Epithelial cell of prostate (primary cell): ENCODE data around the gene ZRSR2.
"Not testable (repeated sequence)": the region's sequence is repeated elsewhere in the genome, so short reads cannot be mapped to it uniquely, and the experiment has no call there.

ENCODE experiments used
- DNase-seq: peaks from one replicate; pipeline ENCODE4 v3.0.0-alpha.2; 2011; ENCODE audit warnings: low read depth, low spot score
- H3K27ac ChIP-seq: fragments of 450-650 bp; 2 replicates; pipeline ENCODE4 v1.5.1; 2017; ENCODE audit warnings: mild to moderate bottlenecking

The ZRSR2 gene

GRCh38 chrX:15789979-15790768 lies at the start of gene ZRSR2:
TSS of gene ZRSR2 (plus strand) at chrX:15790484. CDS start at chrX:15790496, 12 bp downstream.
- H3K27ac ChIP-seq: peak within 1 kb of the TSS; percentile 69

GRCh38 chrX:15744181-15744867 lies 46.0 kb upstream of the ZRSR2 start:
- H3K27ac ChIP-seq: no peak overlapping the region

More at GRCh38 chrX:15789979-15790768, at the start of gene ZRSR2:
- no peak for DNase-seq

GRCh38 chrX:15745179-15745578 lies 45.1 kb upstream of the ZRSR2 start:
- no peak overlapping the region for H3K27ac ChIP-seq
- DNase-seq: no peak

More at GRCh38 chrX:15744181-15744867, 46.0 kb upstream of the ZRSR2 start:
- DNase-seq: no peak

GRCh38 chrX:15746651-15747050 lies 43.6 kb upstream of the ZRSR2 start:
- not testable (repeated sequence) for DNase-seq, H3K27ac ChIP-seq

- H3K27ac ChIP-seq: no peak overlapping the region
- no peak for DNase-seq
Measured at GRCh38 chrX:15747626-15748173, 42.6 kb upstream of the ZRSR2 start.

- no peak overlapping the region for H3K27ac ChIP-seq
- no peak for DNase-seq
Measured at GRCh38 chrX:15748841-15749240, 41.4 kb upstream of the ZRSR2 start.

GRCh38 chrX:15749642-15750610 lies 40.4 kb upstream of the ZRSR2 start:
- DNase-seq: no peak

GRCh38 chrX:15750611-15751154 lies 39.6 kb upstream of the ZRSR2 start:
- DNase-seq: no peak

More at GRCh38 chrX:15749642-15750610, 40.4 kb upstream of the ZRSR2 start:
- no peak overlapping the region for H3K27ac ChIP-seq

GRCh38 chrX:15751155-15751819 lies 39.0 kb upstream of the ZRSR2 start:
- H3K27ac ChIP-seq: no peak overlapping the region
- DNase-seq: no peak

More at GRCh38 chrX:15750611-15751154, 39.6 kb upstream of the ZRSR2 start:
- no peak overlapping the region for H3K27ac ChIP-seq

GRCh38 chrX:15755091-15755490 lies 35.2 kb upstream of the ZRSR2 start:
- H3K27ac ChIP-seq: no peak overlapping the region
- DNase-seq: no peak

GRCh38 chrX:15758140-15758539 lies 32.1 kb upstream of the ZRSR2 start:
- DNase-seq: no peak

GRCh38 chrX:15759886-15760285 lies 30.4 kb upstream of the ZRSR2 start:
- DNase-seq, H3K27ac ChIP-seq: not testable (repeated sequence)

More at GRCh38 chrX:15758140-15758539, 32.1 kb upstream of the ZRSR2 start:
- no peak overlapping the region for H3K27ac ChIP-seq

GRCh38 chrX:15761564-15762191 lies 28.6 kb upstream of the ZRSR2 start:
- no peak for DNase-seq
- H3K27ac ChIP-seq: no peak overlapping the region

- DNase-seq: no peak
- no peak overlapping the region for H3K27ac ChIP-seq
Measured at GRCh38 chrX:15769300-15769954, 20.9 kb upstream of the ZRSR2 start.

GRCh38 chrX:15781961-15782699 lies 8.2 kb upstream of the ZRSR2 start:
- DNase-seq: no peak
- H3K27ac ChIP-seq: no peak overlapping the region

GRCh38 chrX:15785176-15785750 lies 5.0 kb upstream of the ZRSR2 start:
- DNase-seq: no peak
- H3K27ac ChIP-seq: no peak overlapping the region

GRCh38 chrX:15786915-15787314 lies 3.4 kb upstream of the ZRSR2 start:
- no peak for DNase-seq
- no peak overlapping the region for H3K27ac ChIP-seq
